Thyroid gland (tissue), 4 donors: ENCODE data around the gene FOXJ2.

Source experiments
- POLR2A ChIP-seq, 2 donors: fragments of 450-650 bp; IDR thresholded peaks; one replicate each; pipeline ENCODE4 v1.6.1; 2017; ENCODE audit warnings: antibody characterized with exemption in 2 of 2, mild to moderate bottlenecking in 2 of 2, moderate library complexity in 1 of 2
- TF ChIP-seq, protein P1 (sequence below), 6 experiments: fragments of 200-600 bp in 3 of 6; fragments of 450-650 bp in 3 of 6; sonication (generic) in 3 of 6; IDR thresholded peaks; one replicate each; pipeline ENCODE4 v1.5.1; 2016 to 2019; ENCODE audit warnings: antibody characterized with exemption in 6 of 6, mild to moderate bottlenecking in 2 of 6, inconsistent platforms in 1 of 6, moderate library complexity in 1 of 6

DNA sequence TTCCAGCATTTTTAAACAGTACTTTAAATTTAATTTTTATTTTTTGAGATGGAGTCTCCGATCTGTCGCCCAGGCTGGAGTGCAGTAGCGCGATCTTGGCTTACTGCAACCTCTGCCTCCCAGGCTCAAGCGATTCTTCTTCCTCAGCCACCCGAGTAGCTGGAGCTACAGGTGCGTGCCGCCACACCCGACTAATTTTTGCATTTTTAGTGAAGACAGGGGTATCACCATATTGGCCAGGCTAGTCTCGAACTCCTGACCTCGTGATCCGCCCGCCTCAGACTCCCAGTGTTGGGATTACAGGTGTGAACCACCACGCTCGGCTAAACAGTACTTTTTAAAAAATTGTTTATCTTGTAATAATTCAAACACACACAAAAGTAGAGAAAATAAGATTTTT, 4.2 kb upstream of the FOXJ2 start:
- TF ChIP-seq, protein P1, sequence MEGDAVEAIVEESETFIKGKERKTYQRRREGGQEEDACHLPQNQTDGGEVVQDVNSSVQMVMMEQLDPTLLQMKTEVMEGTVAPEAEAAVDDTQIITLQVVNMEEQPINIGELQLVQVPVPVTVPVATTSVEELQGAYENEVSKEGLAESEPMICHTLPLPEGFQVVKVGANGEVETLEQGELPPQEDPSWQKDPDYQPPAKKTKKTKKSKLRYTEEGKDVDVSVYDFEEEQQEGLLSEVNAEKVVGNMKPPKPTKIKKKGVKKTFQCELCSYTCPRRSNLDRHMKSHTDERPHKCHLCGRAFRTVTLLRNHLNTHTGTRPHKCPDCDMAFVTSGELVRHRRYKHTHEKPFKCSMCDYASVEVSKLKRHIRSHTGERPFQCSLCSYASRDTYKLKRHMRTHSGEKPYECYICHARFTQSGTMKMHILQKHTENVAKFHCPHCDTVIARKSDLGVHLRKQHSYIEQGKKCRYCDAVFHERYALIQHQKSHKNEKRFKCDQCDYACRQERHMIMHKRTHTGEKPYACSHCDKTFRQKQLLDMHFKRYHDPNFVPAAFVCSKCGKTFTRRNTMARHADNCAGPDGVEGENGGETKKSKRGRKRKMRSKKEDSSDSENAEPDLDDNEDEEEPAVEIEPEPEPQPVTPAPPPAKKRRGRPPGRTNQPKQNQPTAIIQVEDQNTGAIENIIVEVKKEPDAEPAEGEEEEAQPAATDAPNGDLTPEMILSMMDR (IDR thresholded peaks at IDR 0.05), result no peak
- TF ChIP-seq POLR2A (IDR thresholded peaks at IDR 0.05), result no peak
